Right lung (tissue), 10 donors: ENCODE measurements around the gene MVB12A. TPM values are rescaled to one million over a fixed set of nuclear protein-coding genes. Genes with fewer than 3 reads are reported as not detected.

Source experiments
- DNase-seq, 2 donors: peaks; one replicate each; pipeline ENCODE4 v3.0.0-alpha.2; 2013
- long read RNA-seq, 8 donors: transcript quantifications; one replicate each; lab custom pipeline, GENCODE V29; 2026
- polyA plus RNA-seq, 5 donors: library from polyadenylated mRNA; unstranded; fragments of 120-200 nt; gene quantifications; one replicate each; pipeline versions ENCODE4 v1.2.1 to v1.2.3, GENCODE V29; 2013; ENCODE audit warnings: inconsistent platforms in 1 of 5, low replicate concordance in 1 of 5; ENCODE audit not compliant: insufficient read length in 5 of 5, insufficient read depth in 1 of 5

MVB12A gene
- polyA plus RNA-seq, result 10 to 100 TPM; 38.1 to 73.5 (median 48.8) TPM
- long read RNA-seq, donor 1, transcript MVB12A-201 (9 exons, 2,223 nt), result major isoform, 37 of 46 reads
- long read RNA-seq, donor 1, partial matches to known transcripts, result 0 of 46 reads
- long read RNA-seq, donor 1, other reads (novel, unspliced or antisense), result 0 of 46 reads
- long read RNA-seq, donor 2, transcript MVB12A-201 (9 exons, 2,223 nt), result major isoform, 13 of 15 reads
- long read RNA-seq, donor 2, partial matches to known transcripts, result 0 of 15 reads
- long read RNA-seq, donor 2, other reads (novel, unspliced or antisense), result 0 of 15 reads
- long read RNA-seq, donor 3, transcript MVB12A-201 (9 exons, 2,223 nt), result major isoform, 22 of 37 reads
- long read RNA-seq, donor 3, partial matches to known transcripts, result 10 of 37 reads
- long read RNA-seq, donor 3, other reads (novel, unspliced or antisense), result 0 of 37 reads
- long read RNA-seq, donor 4, transcript MVB12A-201 (9 exons, 2,223 nt), result major isoform, 17 of 21 reads
- long read RNA-seq, donor 4, partial matches to known transcripts, result 0 of 21 reads
- long read RNA-seq, donor 4, other reads (novel, unspliced or antisense), result 0 of 21 reads
- long read RNA-seq, donor 5, transcript MVB12A-201 (9 exons, 2,223 nt), result major isoform, 35 of 38 reads
- long read RNA-seq, donor 5, partial matches to known transcripts, result 0 of 38 reads
- long read RNA-seq, donor 5, other reads (novel, unspliced or antisense), result 0 of 38 reads
- long read RNA-seq, donor 6, transcript MVB12A-201 (9 exons, 2,223 nt), result major isoform, 39 of 43 reads
- long read RNA-seq, donor 6, partial matches to known transcripts, result 0 of 43 reads
- long read RNA-seq, donor 6, other reads (novel, unspliced or antisense), result 0 of 43 reads
- long read RNA-seq, donor 7, transcript MVB12A-201 (9 exons, 2,223 nt), result major isoform, 26 of 28 reads
- long read RNA-seq, donor 7, partial matches to known transcripts, result 0 of 28 reads
- long read RNA-seq, donor 7, other reads (novel, unspliced or antisense), result 0 of 28 reads
- long read RNA-seq, donor 8, transcript MVB12A-201 (9 exons, 2,223 nt), result major isoform, 12 of 14 reads
- long read RNA-seq, donor 8, partial matches to known transcripts, result 0 of 14 reads
- long read RNA-seq, donor 8, other reads (novel, unspliced or antisense), result 0 of 14 reads

- peak; percentile 100 for DNase-seq
Observed at GRCh38 chr19:17419621-17420474, at the start of gene MVB12A. MVB12A (plus strand) TSS chr19:17420047; CDS start chr19:17420136, 89 bp downstream.

GRCh38 chr19:17376935-17377600 lies 42.8 kb upstream of the MVB12A start, which contains the start of gene PLVAP:
PLVAP (minus strand) TSS chr19:17377342; CDS start chr19:17377288, 54 bp downstream.
- no peak for DNase-seq

GRCh38 chr19:17378271-17378670 lies 41.6 kb upstream of the MVB12A start:
- DNase-seq, result no peak

GRCh38 chr19:17379221-17379631 lies 40.6 kb upstream of the MVB12A start:
- peak in 1 of 2 donors; percentile 19 for DNase-seq

- DNase-seq, result no peak
Observed at GRCh38 chr19:17380426-17381138, 39.3 kb upstream of the MVB12A start.

- peak; percentile 36 to 48 for DNase-seq
Observed at GRCh38 chr19:17385878-17386611, 33.8 kb upstream of the MVB12A start.

- no peak for DNase-seq
Observed at GRCh38 chr19:17389288-17389687, 30.6 kb upstream of the MVB12A start.

- DNase-seq, result no peak
Observed at GRCh38 chr19:17389957-17390664, 29.7 kb upstream of the MVB12A start.

GRCh38 chr19:17390665-17391370 lies 29.0 kb upstream of the MVB12A start:
- peak; percentile 92 to 93 for DNase-seq

GRCh38 chr19:17391371-17392151 lies 28.3 kb upstream of the MVB12A start:
- no peak for DNase-seq

- DNase-seq, result no peak
Observed at GRCh38 chr19:17393002-17393401, 26.8 kb upstream of the MVB12A start.

- DNase-seq, result no peak
Observed at GRCh38 chr19:17393914-17394313, 25.9 kb upstream of the MVB12A start, which contains the start of gene CCDC194. CCDC194 (minus strand) TSS chr19:17394196; CDS start chr19:17394158, 38 bp downstream.

- DNase-seq, result no peak
Observed at GRCh38 chr19:17394891-17395415, 24.9 kb upstream of the MVB12A start.

GRCh38 chr19:17398902-17399527 lies 20.8 kb upstream of the MVB12A start:
- no peak for DNase-seq

- DNase-seq, result no peak
Observed at GRCh38 chr19:17401628-17402027, 18.2 kb upstream of the MVB12A start.
